Hepatocyte (in vitro differentiated cells): Measurements from ENCODE around the gene ACADVL.

Experiments
- EZH2phosphoT487 ChIP-seq: fragments of 200-600 bp; sonication (generic); IDR thresholded peaks from one replicate; pipeline ENCODE4 v1.6.1; 2018; ENCODE audit warnings: antibody characterized with exemption, mild to moderate bottlenecking, low read depth, moderate library complexity; ENCODE audit not compliant: unreplicated experiment, severe bottlenecking
- TF ChIP-seq, protein P1 (sequence below): fragments of 200-600 bp; sonication (generic); IDR thresholded peaks from 2 replicates; pipeline ENCODE4 v1.5.1; 2016; ENCODE audit warnings: antibody characterized with exemption, mild to moderate bottlenecking; ENCODE audit not compliant: poor library complexity

DNA sequence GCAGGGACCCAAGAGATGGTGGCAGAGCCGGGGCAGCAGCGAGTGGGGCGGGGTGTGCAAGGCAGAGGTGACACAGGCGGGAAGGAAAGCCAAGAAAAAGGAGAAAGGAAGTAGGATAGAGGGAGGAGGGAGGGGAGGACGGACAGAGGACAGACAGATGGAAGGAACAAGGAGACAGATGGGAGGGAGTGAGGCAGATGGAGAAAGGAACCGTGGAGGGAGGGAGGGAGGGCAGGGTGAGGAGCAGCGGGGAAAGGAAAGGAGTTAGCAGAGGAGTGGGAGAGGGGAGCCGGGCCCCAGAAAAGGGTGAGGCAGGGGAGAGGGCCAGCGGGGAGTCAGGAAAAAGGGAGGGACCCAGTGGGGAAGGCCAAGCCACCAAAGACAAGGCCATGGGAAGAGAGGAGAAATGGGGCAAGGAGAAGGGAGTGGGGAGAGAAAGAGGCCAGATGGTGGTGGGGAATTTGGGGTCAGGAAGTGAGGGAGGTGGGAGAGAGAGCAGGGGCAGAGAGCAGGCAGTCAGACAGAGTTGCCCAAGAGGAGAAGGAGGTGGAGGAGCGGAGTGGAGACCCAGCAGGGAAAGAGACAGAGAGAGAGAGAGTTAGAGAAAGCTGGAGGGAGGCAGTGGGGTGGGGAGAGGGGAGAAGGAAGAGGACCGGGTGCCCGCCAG lies 27.3 kb upstream of the ACADVL start:
- TF ChIP-seq, protein P1, sequence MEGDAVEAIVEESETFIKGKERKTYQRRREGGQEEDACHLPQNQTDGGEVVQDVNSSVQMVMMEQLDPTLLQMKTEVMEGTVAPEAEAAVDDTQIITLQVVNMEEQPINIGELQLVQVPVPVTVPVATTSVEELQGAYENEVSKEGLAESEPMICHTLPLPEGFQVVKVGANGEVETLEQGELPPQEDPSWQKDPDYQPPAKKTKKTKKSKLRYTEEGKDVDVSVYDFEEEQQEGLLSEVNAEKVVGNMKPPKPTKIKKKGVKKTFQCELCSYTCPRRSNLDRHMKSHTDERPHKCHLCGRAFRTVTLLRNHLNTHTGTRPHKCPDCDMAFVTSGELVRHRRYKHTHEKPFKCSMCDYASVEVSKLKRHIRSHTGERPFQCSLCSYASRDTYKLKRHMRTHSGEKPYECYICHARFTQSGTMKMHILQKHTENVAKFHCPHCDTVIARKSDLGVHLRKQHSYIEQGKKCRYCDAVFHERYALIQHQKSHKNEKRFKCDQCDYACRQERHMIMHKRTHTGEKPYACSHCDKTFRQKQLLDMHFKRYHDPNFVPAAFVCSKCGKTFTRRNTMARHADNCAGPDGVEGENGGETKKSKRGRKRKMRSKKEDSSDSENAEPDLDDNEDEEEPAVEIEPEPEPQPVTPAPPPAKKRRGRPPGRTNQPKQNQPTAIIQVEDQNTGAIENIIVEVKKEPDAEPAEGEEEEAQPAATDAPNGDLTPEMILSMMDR: no peak
- TF ChIP-seq EZH2phosphoT487: no peak
